CD8-positive, alpha-beta memory T cell (primary cell): ENCODE results near the gene RNF10. TPM values are rescaled to one million over a fixed set of nuclear protein-coding genes. Genes with fewer than 3 reads are reported as not detected.

ENCODE experiments used
- CTCF ChIA-PET: fragments of 350-600 bp; sonication (Branson Sonifier 250); formaldehyde crosslinking; loops from one replicate; lab custom pipeline; 2021; ENCODE audit warnings: antibody characterized with exemption; lab: Charles Lee
- POLR2A ChIA-PET: fragments of 350-600 bp; sonication (Branson Sonifier 250); formaldehyde crosslinking; loops from one replicate; lab custom pipeline; 2021; ENCODE audit warnings: antibody characterized with exemption; lab: Charles Lee
- DNase-seq, 5 donors: peaks; one replicate each; pipeline versions ENCODE4 v3.0.0 to v3.0.0-alpha.2; 2020 to 2022; ENCODE audit warnings: mixed read lengths in 1 of 5
- H3K27ac ChIP-seq: one replicate; pipeline ENCODE4 v1.7.0; 2013; ENCODE audit warnings: low read depth, mild to moderate bottlenecking, low read length, moderate library complexity
- H3K27me3 ChIP-seq: 2 replicates; pipeline ENCODE4 v1.7.0; 2013; ENCODE audit warnings: low read length, mild to moderate bottlenecking; ENCODE audit not compliant: insufficient read depth, poor library complexity, severe bottlenecking
- H3K36me3 ChIP-seq: 2 replicates; pipeline ENCODE4 v1.7.0; 2013; ENCODE audit warnings: mild to moderate bottlenecking, low read length, moderate library complexity; ENCODE audit not compliant: insufficient read depth
- H3K4me1 ChIP-seq: 2 replicates; pipeline ENCODE4 v1.7.0; 2013; ENCODE audit warnings: mild to moderate bottlenecking, low read length, moderate library complexity; ENCODE audit not compliant: insufficient read depth
- H3K4me3 ChIP-seq: 2 replicates; pipeline ENCODE4 v1.7.0; 2013; ENCODE audit warnings: mild to moderate bottlenecking, low read length
- H3K9me3 ChIP-seq: 2 replicates; pipeline ENCODE4 v1.7.0; 2013; ENCODE audit warnings: mild to moderate bottlenecking, low read length
- H3K27ac Mint-ChIP-seq, 8 donors: one replicate each; pipeline ENCODE4 v1.8.0; 2020 to 2021; ENCODE audit warnings: mixed read lengths in 8 of 8, mild to moderate bottlenecking in 6 of 8, inconsistent platforms in 3 of 8, moderate library complexity in 3 of 8
- H3K27me3 Mint-ChIP-seq, 2 donors: one replicate each; pipeline ENCODE4 v1.8.0; 2020 to 2021; ENCODE audit warnings: mixed read lengths in 2 of 2, mild to moderate bottlenecking in 1 of 2, moderate library complexity in 1 of 2
- H3K36me3 Mint-ChIP-seq, 3 donors: one replicate each; pipeline ENCODE4 v1.8.0; 2020 to 2021; ENCODE audit warnings: mixed read lengths in 3 of 3, inconsistent platforms in 1 of 3, mild to moderate bottlenecking in 1 of 3
- H3K4me1 Mint-ChIP-seq, 3 donors: one replicate each; pipeline ENCODE4 v1.8.0; 2020 to 2021; ENCODE audit warnings: mixed read lengths in 3 of 3, inconsistent platforms in 1 of 3, mild to moderate bottlenecking in 1 of 3
- H3K4me3 Mint-ChIP-seq, 7 donors: one replicate each; pipeline ENCODE4 v1.8.0; 2020 to 2021; ENCODE audit warnings: mixed read lengths in 7 of 7, mild to moderate bottlenecking in 6 of 7, moderate library complexity in 4 of 7, inconsistent platforms in 2 of 7
- H3K9me3 Mint-ChIP-seq, 5 donors: one replicate each; pipeline ENCODE4 v1.8.0; 2020 to 2022; ENCODE audit warnings: mixed read lengths in 5 of 5, mild to moderate bottlenecking in 3 of 5, moderate library complexity in 2 of 5, inconsistent platforms in 1 of 5
- polyA plus RNA-seq: library from polyadenylated mRNA; unstranded; fragments of 300-500 nt; fragmentation: Illumina TruSeq; gene quantifications from one replicate; pipeline ENCODE4 v1.2.3, GENCODE V29; 2021
- total RNA-seq, 2 experiments: library from RNA; stranded (reverse); gene quantifications; one replicate each; pipeline ENCODE4 v1.2.3, GENCODE V29; 2021

RNF10 gene
- total and polyA plus RNA-seq, 3 experiments from 2014 or later, result 134 to 205 (median 173) TPM

- no peaks in the 10 kb centered on the region for H3K27me3 Mint-ChIP-seq
- no peak for DNase-seq
- H3K9me3 Mint-ChIP-seq, result no peaks in the 10 kb centered on the region
- H3K4me1 ChIP-seq, result no peaks in the 10 kb centered on the region
- no peaks in the 10 kb centered on the region for H3K27me3 ChIP-seq
- peaks cover under 1 to 88% (median 13%) of the 10 kb centered on the region in 3 donors for H3K36me3 Mint-ChIP-seq
- peak overlapping the region in 3 of 8 donors; percentile 23 to 81 (median 43) for H3K27ac Mint-ChIP-seq
- no peaks in the 10 kb centered on the region for H3K9me3 ChIP-seq
- ChIA-PET POLR2A (no interaction called here), CTCF (no interaction called here)
- no peak overlapping the region for H3K4me3 ChIP-seq
- H3K27ac ChIP-seq, result no peak overlapping the region
- no peak overlapping the region for H3K4me3 Mint-ChIP-seq
- peaks cover 0 to 2% (median 0%) of the 10 kb centered on the region in 3 donors for H3K4me1 Mint-ChIP-seq
- H3K36me3 ChIP-seq, result peaks cover 63% of the 10 kb centered on the region
Measured at GRCh38 chr12:120562906-120563305, 28.8 kb downstream of the RNF10 start.

- Histone ChIP-seq H3K27ac (no peak overlapping the region), H3K4me1 (no peaks in the 10 kb centered on the region), H3K27me3 (no peaks in the 10 kb centered on the region), H3K36me3 (peaks cover 61% of the 10 kb centered on the region), H3K4me3 (no peak overlapping the region), H3K9me3 (no peaks in the 10 kb centered on the region)
- H3K27me3 Mint-ChIP-seq, result no peaks in the 10 kb centered on the region
- peaks cover 0 to 2% (median 0%) of the 10 kb centered on the region in 3 donors for H3K4me1 Mint-ChIP-seq
- CTCF ChIA-PET, result no interaction called here
- peaks cover 0 to 92% (median 11%) of the 10 kb centered on the region in 3 donors for H3K36me3 Mint-ChIP-seq
- no peak overlapping the region for H3K4me3 Mint-ChIP-seq
- no peaks in the 10 kb centered on the region for H3K9me3 Mint-ChIP-seq
- no peak for DNase-seq
- H3K27ac Mint-ChIP-seq, result peak overlapping the region in 2 of 8 donors; percentile 12 to 23
- POLR2A ChIA-PET, result no interaction called here
Measured at GRCh38 chr12:120563495-120563894, 29.3 kb downstream of the RNF10 start.

GRCh38 chr12:120571299-120571698, 37.1 kb downstream of the RNF10 start:
- Histone ChIP-seq H3K27ac (no peak overlapping the region), H3K4me3 (no peak overlapping the region), H3K27me3 (no peaks in the 10 kb centered on the region), H3K9me3 (no peaks in the 10 kb centered on the region), H3K36me3 (peaks cover 64% of the 10 kb centered on the region), H3K4me1 (no peaks in the 10 kb centered on the region)
- Mint-ChIP-seq H3K4me3 (no peak overlapping the region), H3K27me3 (peaks cover 0 to 1% of the 10 kb centered on the region in 2 donors), H3K9me3 (no peaks in the 10 kb centered on the region), H3K27ac (peak overlapping the region in 2 of 8 donors; percentile 59 to 61), H3K4me1 (no peaks in the 10 kb centered on the region), H3K36me3 (peaks cover 8 to 93% (median 16%) of the 10 kb centered on the region in 3 donors)
- no peak for DNase-seq
- POLR2A ChIA-PET, result interaction anchor here (1.0 to 1.5 kb wide), 2 partner anchors 10 to 106 kb away, joined by 3 to 5 read pairs; partner anchors contain the start of gene POP5
- CTCF ChIA-PET, result interaction anchor here (2.9 kb wide), 1 partner anchor 10 kb away, joined by 10 read pairs; the partner anchor contains the start of gene POP5

GRCh38 chr12:120573560-120573959, 39.4 kb downstream of the RNF10 start:
- Mint-ChIP-seq H3K27ac (peak overlapping the region in 3 of 8 donors; percentile 9 to 56 (median 51)), H3K36me3 (peaks cover 8 to 95% (median 14%) of the 10 kb centered on the region in 3 donors), H3K9me3 (no peaks in the 10 kb centered on the region), H3K4me1 (no peaks in the 10 kb centered on the region), H3K4me3 (no peak overlapping the region), H3K27me3 (peaks cover 0 to 1% of the 10 kb centered on the region in 2 donors)
- H3K27me3 ChIP-seq, result no peaks in the 10 kb centered on the region
- H3K4me3 ChIP-seq, result no peak overlapping the region
- CTCF ChIA-PET, result interaction anchor here (2.2 kb wide), 1 partner anchor 10 kb away, joined by 9 read pairs; no protein-coding TSS in a partner anchor
- H3K36me3 ChIP-seq, result peaks cover 73% of the 10 kb centered on the region
- DNase-seq, result no peak
- H3K4me1 ChIP-seq, result no peaks in the 10 kb centered on the region
- no peak overlapping the region for H3K27ac ChIP-seq
- no peaks in the 10 kb centered on the region for H3K9me3 ChIP-seq
- POLR2A ChIA-PET, result no interaction called here

GRCh38 chr12:120574106-120574505, 40.0 kb downstream of the RNF10 start:
- peaks cover 0 to 1% of the 10 kb centered on the region in 2 donors for H3K27me3 Mint-ChIP-seq
- Histone ChIP-seq H3K9me3 (no peaks in the 10 kb centered on the region), H3K4me1 (no peaks in the 10 kb centered on the region), H3K36me3 (peaks cover 75% of the 10 kb centered on the region), H3K4me3 (no peak overlapping the region), H3K27ac (no peak overlapping the region), H3K27me3 (no peaks in the 10 kb centered on the region)
- POLR2A ChIA-PET, result no interaction called here
- no peaks in the 10 kb centered on the region for H3K9me3 Mint-ChIP-seq
- CTCF ChIA-PET, result interaction anchor here (1.8 to 2.2 kb wide), 2 partner anchors 9 to 75 kb away, joined by 4 to 9 read pairs; no protein-coding TSS in a partner anchor
- peaks cover 8 to 95% (median 14%) of the 10 kb centered on the region in 3 donors for H3K36me3 Mint-ChIP-seq
- peaks cover 0 to 4% (median 1%) of the 10 kb centered on the region in 3 donors for H3K4me1 Mint-ChIP-seq
- no peak for DNase-seq
- H3K4me3 Mint-ChIP-seq, result no peak overlapping the region
- peak overlapping the region in 4 of 8 donors; percentile 9 to 83 (median 33) for H3K27ac Mint-ChIP-seq

GRCh38 chr12:120579179-120579578, 45.0 kb downstream of the RNF10 start:
- Histone ChIP-seq H3K9me3 (no peaks in the 10 kb centered on the region), H3K4me3 (no peak overlapping the region), H3K27me3 (no peaks in the 10 kb centered on the region), H3K4me1 (peaks cover 16% of the 10 kb centered on the region), H3K36me3 (peaks cover 38% of the 10 kb centered on the region), H3K27ac (no peak overlapping the region)
- ChIA-PET POLR2A (no interaction called here), CTCF (interaction anchor here (3.6 kb wide), 1 partner anchor 69 kb away, joined by 14 read pairs; no protein-coding TSS in a partner anchor)
- DNase-seq, result no peak
- peak overlapping the region in 6 of 7 donors; percentile 18 to 100 (median 60) for H3K4me3 Mint-ChIP-seq
- peaks cover 30 to 47% (median 45%) of the 10 kb centered on the region in 3 donors for H3K4me1 Mint-ChIP-seq
- no peaks in the 10 kb centered on the region for H3K9me3 Mint-ChIP-seq
- peaks cover 0 to 65% (median 6%) of the 10 kb centered on the region in 3 donors for H3K36me3 Mint-ChIP-seq
- H3K27ac Mint-ChIP-seq, result peak overlapping the region in 3 of 8 donors; percentile 12 to 58 (median 47)
- H3K27me3 Mint-ChIP-seq, result peaks cover 6 to 8% of the 10 kb centered on the region in 2 donors

- no peaks in the 10 kb centered on the region for H3K9me3 Mint-ChIP-seq
- peaks cover 6 to 11% of the 10 kb centered on the region in 2 donors for H3K27me3 Mint-ChIP-seq
- peak within 1 kb of the TSS; percentile 97 for H3K4me3 ChIP-seq
- peaks cover 0 to 48% (median 5%) of the 10 kb centered on the region in 3 donors for H3K36me3 Mint-ChIP-seq
- ChIA-PET POLR2A (interaction anchor here (0.5 to 1.8 kb wide), 8 partner anchors 9 to 255 kb away, joined by 3 to 7 read pairs (median 5); partner anchors contain the start of genes DYNLL1 and MLEC), CTCF (interaction anchor here (0.9 to 5.9 kb wide), 13 partner anchors 8 to 478 kb away, joined by 3 to 85 read pairs (median 4); partner anchors contain the start of gene MLEC)
- H3K4me1 Mint-ChIP-seq, result peaks cover 31 to 49% (median 47%) of the 10 kb centered on the region in 3 donors
- peak within 1 kb of the TSS; percentile 75 for H3K27ac ChIP-seq
- no peaks in the 10 kb centered on the region for H3K27me3 ChIP-seq
- H3K9me3 ChIP-seq, result no peaks in the 10 kb centered on the region
- peak within 1 kb of the TSS; percentile 97 to 100 (median 98) for H3K4me3 Mint-ChIP-seq
- peaks cover 23% of the 10 kb centered on the region for H3K36me3 ChIP-seq
- H3K4me1 ChIP-seq, result peaks cover 16% of the 10 kb centered on the region
- H3K27ac Mint-ChIP-seq, result peak within 1 kb of the TSS; percentile 87 to 97 (median 92)
- DNase-seq, result peak; percentile 89 to 96 (median 91)
Measured at GRCh38 chr12:120580787-120581723, 46.9 kb downstream of the RNF10 start, which contains the start of gene POP5. Gene POP5 (minus strand): TSS chr12:120581402. CDS start chr12:120581362, 40 bp downstream.
